ENCODE data around the gene KNTC1. TPM values are rescaled to one million over a fixed set of nuclear protein-coding genes. Genes with fewer than 3 reads are reported as not detected.

Gene KNTC1
- total RNA-seq, 1 donor: 12.3 TPM

DNA sequence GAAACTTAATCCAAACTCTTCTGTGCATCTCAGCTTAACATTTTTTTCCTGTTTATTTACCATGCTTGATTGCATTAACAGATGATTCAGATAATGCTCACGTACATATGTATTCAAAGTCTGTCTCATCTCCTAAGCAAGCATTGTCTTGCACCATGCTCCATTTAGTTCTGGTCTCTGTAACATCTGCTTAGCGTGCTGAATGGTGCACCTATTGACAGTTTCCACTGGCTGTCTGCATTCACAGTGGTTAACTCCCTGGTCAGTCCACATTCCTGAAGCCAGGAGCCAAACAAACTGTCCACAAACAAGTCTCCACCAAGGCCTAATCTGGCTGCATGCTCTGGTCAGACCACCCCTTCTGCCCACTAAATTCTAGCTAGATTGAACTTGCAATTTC is 83.9 kb downstream of the KNTC1 start:
- TF ChIP-seq, protein P1, sequence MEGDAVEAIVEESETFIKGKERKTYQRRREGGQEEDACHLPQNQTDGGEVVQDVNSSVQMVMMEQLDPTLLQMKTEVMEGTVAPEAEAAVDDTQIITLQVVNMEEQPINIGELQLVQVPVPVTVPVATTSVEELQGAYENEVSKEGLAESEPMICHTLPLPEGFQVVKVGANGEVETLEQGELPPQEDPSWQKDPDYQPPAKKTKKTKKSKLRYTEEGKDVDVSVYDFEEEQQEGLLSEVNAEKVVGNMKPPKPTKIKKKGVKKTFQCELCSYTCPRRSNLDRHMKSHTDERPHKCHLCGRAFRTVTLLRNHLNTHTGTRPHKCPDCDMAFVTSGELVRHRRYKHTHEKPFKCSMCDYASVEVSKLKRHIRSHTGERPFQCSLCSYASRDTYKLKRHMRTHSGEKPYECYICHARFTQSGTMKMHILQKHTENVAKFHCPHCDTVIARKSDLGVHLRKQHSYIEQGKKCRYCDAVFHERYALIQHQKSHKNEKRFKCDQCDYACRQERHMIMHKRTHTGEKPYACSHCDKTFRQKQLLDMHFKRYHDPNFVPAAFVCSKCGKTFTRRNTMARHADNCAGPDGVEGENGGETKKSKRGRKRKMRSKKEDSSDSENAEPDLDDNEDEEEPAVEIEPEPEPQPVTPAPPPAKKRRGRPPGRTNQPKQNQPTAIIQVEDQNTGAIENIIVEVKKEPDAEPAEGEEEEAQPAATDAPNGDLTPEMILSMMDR (IDR thresholded peaks at IDR 0.05; ENCODE audit: extremely low read depth, low read depth, low read length): no peak
- peaks cover 27% of the 10 kb centered on the region for H3K36me3 ChIP-seq (ENCODE audit: insufficient read depth, low read length)
- no peak for DNase-seq (ENCODE audit: insufficient read length, low spot score, missing footprints)
- no peaks in the 10 kb centered on the region for H4K20me1 ChIP-seq (ENCODE audit: insufficient read depth, low read length)
- H3K4me1 ChIP-seq (ENCODE audit: insufficient read depth, low read length): no peaks in the 10 kb centered on the region
- H3K4me2 ChIP-seq (ENCODE audit: insufficient read depth, low read length): no peak overlapping the region
- no peak overlapping the region for H2AFZ ChIP-seq (ENCODE audit: low read length)
- no peaks in the 10 kb centered on the region for H3K79me2 ChIP-seq (ENCODE audit: insufficient read depth, low read length)
- no peak overlapping the region for H3K27ac ChIP-seq (ENCODE audit: low read depth, low read length)
- H3K27me3 ChIP-seq (ENCODE audit: insufficient read depth, low read length): no peaks in the 10 kb centered on the region
- H3K4me3 ChIP-seq (ENCODE audit: insufficient read depth, low read length): no peak overlapping the region
- no peaks in the 10 kb centered on the region for H3K9me3 ChIP-seq (ENCODE audit: low read depth, low read length)

DNA sequence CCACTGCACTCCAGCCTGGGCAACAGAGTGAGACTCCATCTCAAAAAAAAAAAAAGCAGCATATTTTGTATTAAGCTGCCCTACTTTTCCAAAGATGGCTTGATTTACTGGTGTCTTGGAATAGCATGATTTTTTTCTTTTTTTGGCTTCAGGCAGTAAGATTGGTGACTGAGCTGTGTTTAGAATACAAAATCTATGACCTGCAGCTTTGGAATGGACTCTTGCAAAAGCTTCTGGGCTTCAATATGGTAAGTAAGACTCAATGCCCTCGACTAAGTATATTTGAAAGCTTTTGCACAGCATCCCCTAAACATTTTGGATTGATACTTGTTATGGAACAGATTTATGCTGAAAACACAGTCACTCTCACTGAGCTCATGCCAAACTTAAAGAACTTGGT is 87.8 kb downstream of the KNTC1 start:
- H3K4me3 ChIP-seq (ENCODE audit: insufficient read depth, low read length): no peak overlapping the region
- no peak for DNase-seq (ENCODE audit: insufficient read length, low spot score, missing footprints)
- H3K27ac ChIP-seq (ENCODE audit: low read depth, low read length): no peak overlapping the region
- H3K79me2 ChIP-seq (ENCODE audit: insufficient read depth, low read length): no peaks in the 10 kb centered on the region
- no peak overlapping the region for H3K4me2 ChIP-seq (ENCODE audit: insufficient read depth, low read length)
- no peaks in the 10 kb centered on the region for H3K27me3 ChIP-seq (ENCODE audit: insufficient read depth, low read length)
- H4K20me1 ChIP-seq (ENCODE audit: insufficient read depth, low read length): no peaks in the 10 kb centered on the region
- H2AFZ ChIP-seq (ENCODE audit: low read length): no peak overlapping the region
- H3K4me1 ChIP-seq (ENCODE audit: insufficient read depth, low read length): no peaks in the 10 kb centered on the region
- TF ChIP-seq, protein P1 (IDR thresholded peaks at IDR 0.05; ENCODE audit: extremely low read depth, low read depth, low read length): no peak
- peaks cover 21% of the 10 kb centered on the region for H3K36me3 ChIP-seq (ENCODE audit: insufficient read depth, low read length)
- H3K9me3 ChIP-seq (ENCODE audit: low read depth, low read length): no peaks in the 10 kb centered on the region

DNA sequence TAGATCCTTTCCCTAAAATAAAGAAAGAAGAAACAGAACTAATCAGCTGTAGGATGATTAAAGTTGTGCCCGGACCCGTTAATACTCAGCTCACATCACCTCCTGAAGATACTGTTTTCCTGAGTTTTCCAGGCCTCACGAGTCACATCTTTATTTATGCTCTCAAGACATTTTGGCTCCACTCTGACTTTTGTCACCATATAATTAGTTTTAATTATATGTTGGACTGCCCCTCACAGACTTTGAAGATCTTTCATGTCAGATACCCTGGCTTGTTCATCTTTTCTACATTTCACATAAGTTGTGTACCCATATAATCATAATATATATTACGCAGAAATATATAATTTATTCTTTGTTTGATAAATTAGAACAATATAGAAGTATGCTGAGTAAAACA is 88.7 kb downstream of the KNTC1 start:
- peaks cover 24% of the 10 kb centered on the region for H3K36me3 ChIP-seq (ENCODE audit: insufficient read depth, low read length)
- H3K4me3 ChIP-seq (ENCODE audit: insufficient read depth, low read length): no peak overlapping the region
- no peaks in the 10 kb centered on the region for H3K9me3 ChIP-seq (ENCODE audit: low read depth, low read length)
- TF ChIP-seq, protein P1 (IDR thresholded peaks at IDR 0.05; ENCODE audit: extremely low read depth, low read depth, low read length): no peak
- H3K4me1 ChIP-seq (ENCODE audit: insufficient read depth, low read length): no peaks in the 10 kb centered on the region
- DNase-seq (ENCODE audit: insufficient read length, low spot score, missing footprints): no peak
- H3K79me2 ChIP-seq (ENCODE audit: insufficient read depth, low read length): no peaks in the 10 kb centered on the region
- no peaks in the 10 kb centered on the region for H4K20me1 ChIP-seq (ENCODE audit: insufficient read depth, low read length)
- no peak overlapping the region for H3K27ac ChIP-seq (ENCODE audit: low read depth, low read length)
- H3K27me3 ChIP-seq (ENCODE audit: insufficient read depth, low read length): no peaks in the 10 kb centered on the region
- H3K4me2 ChIP-seq (ENCODE audit: insufficient read depth, low read length): no peak overlapping the region
- no peak overlapping the region for H2AFZ ChIP-seq (ENCODE audit: low read length)

DNA sequence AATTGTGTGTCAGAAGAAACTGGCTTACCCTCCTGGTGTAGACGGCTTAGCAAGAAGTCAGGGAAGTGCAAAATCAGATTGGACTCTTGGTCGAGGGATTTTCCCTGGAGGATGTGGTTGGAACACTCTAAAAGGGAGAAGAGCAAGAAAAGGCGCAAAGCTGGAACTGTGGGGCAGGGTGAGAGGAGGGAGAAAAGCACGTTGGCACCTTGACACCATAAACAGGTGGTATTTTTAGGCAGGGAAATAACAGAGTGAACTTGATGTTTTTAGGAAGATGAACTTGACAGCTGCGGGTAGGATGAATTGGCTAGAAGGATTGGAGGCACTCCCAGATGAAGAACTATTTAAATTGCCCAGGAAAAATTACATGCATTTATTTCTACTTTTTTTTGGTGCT is 108.4 kb downstream of the KNTC1 start:
- H3K9me3 ChIP-seq (ENCODE audit: low read depth, low read length): no peaks in the 10 kb centered on the region
- no peaks in the 10 kb centered on the region for H3K4me1 ChIP-seq (ENCODE audit: insufficient read depth, low read length)
- no peak overlapping the region for H3K4me2 ChIP-seq (ENCODE audit: insufficient read depth, low read length)
- no peaks in the 10 kb centered on the region for H3K79me2 ChIP-seq (ENCODE audit: insufficient read depth, low read length)
- H3K27me3 ChIP-seq (ENCODE audit: insufficient read depth, low read length): no peaks in the 10 kb centered on the region
- H3K4me3 ChIP-seq (ENCODE audit: insufficient read depth, low read length): no peak overlapping the region
- no peaks in the 10 kb centered on the region for H4K20me1 ChIP-seq (ENCODE audit: insufficient read depth, low read length)
- H2AFZ ChIP-seq (ENCODE audit: low read length): no peak overlapping the region
- no peaks in the 10 kb centered on the region for H3K36me3 ChIP-seq (ENCODE audit: insufficient read depth, low read length)
- no peak for DNase-seq (ENCODE audit: insufficient read length, low spot score, missing footprints)
- TF ChIP-seq, protein P1 (IDR thresholded peaks at IDR 0.05; ENCODE audit: extremely low read depth, low read depth, low read length): no peak
- no peak overlapping the region for H3K27ac ChIP-seq (ENCODE audit: low read depth, low read length)
